GM18873 (cell line): ENCODE measurements around the gene RTN4R.
"Not testable (repeated sequence)": the region's sequence is repeated elsewhere in the genome, so short reads cannot be mapped to it uniquely, and the experiment has no call there.

Source experiments
- ATAC-seq: cut with Tn5 transposase; IDR thresholded peaks from one replicate; pipeline ENCODE4 v1.9.1; 2021; ENCODE audit warnings: mild to moderate bottlenecking, moderate library complexity, moderate number of reproducible peaks; ENCODE audit not compliant: unreplicated experiment, low FRiP score

Gene RTN4R

GRCh38 chr22:20289182-20290044, 21.3 kb upstream of the RTN4R start:
- not testable (repeated sequence) for ATAC-seq

DNA sequence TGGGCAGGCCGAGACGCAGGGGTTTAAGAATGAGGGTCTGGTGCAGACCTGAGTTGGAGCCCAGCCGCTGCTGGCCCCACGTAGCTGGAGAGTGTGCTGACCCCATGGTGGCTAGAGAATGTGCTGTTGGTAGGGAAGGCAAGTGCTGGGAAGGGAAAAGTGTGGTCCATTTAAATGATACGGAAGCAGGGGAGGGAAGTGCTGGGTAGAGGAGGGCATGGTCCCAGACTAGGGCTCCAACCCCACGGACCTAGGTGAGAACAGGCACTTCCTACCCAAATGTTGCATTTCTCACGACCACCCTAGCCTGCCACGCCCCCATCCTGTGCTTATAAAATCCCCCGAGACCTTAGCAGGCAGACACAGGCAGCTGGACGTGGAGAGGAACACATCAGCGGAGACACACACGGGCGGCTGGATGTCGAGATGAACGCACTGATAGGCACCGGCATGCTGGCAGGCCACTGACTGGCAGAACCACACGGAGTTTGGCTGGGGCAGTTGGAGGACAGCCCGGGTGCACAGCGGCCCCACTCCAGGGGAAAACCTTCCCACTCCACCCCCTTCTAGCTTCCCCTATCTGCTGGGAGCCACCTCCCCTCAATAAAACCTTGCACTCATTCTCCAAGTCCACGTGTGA, 18.8 kb upstream of the RTN4R start:
- ATAC-seq: not testable (repeated sequence)

GRCh38 chr22:20286312-20286660, 18.2 kb upstream of the RTN4R start:
- ATAC-seq: not testable (repeated sequence)

DNA sequence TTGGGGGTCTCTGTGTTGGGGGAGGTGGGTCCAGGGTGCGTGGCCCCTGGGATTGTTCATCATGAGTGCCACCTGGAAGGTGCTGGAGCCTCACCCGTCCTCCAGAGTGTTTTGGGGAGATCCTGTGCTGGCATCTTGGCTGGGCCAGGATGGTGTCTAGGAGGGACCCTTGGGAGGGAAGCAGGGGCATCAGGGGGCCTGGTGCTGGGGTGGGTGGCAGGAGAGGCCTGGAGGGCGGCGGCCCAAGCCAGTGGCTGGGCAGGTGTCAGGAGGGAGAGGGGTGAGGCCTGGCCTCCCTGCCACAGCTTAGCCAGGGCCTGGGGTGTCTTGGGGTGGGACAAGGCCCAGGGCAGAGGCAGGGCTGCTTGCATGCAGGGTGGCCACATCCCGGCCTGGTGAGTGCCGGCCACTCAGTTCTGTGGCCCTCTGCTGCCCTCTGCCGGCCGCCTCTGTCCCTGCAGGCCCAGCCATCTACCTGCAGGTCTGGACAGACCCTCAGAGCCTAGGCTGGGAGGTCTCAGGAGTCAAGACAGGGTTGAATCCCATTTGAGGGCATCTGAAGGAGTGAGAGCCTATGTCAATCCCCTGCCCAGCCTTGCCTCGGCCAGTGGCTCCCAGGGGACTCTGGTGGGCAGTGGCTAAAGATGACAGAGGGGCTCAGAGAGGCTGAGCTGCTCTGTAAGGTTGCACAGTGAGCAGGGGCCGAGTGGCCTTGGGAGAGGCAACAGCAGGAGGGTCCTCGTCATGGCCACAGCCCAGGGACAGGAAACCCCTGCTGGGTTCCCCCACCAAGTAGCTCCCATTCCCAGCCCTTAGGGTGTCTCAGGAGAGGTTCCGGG, 17.6 kb upstream of the RTN4R start:
- ATAC-seq: not testable (repeated sequence)

DNA sequence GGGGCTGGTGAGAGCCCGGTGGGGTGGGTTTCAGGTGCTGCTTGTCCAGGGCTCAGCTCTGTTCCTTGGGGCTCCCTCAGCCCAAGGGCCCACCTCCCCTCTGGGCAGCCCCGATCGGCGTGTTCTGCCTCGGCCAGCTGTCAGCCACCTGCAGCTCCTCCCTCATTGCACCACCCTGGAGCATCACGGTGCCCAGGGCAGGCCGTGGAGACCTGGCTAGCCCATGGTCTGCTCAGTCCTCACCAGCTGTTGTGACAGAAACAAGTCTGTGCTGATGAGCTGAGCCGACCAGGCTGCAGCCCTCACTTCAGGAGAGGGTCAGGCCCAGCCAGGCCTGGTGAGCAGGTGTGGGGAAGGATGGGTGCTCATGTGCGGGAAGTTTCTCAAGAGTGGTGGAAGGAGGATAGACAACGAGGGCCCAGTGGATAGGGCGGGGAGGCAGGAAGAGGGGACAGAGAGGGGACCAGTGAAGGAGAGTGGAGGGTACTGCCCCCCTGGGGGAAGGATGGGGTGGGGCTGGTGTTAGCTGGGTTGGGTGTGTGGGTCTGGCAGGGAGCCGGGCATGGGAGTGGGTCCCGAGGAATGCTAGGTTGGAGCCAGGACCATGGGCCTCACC, 16.5 kb upstream of the RTN4R start:
- no peak for ATAC-seq

GRCh38 chr22:20283674-20284066, 15.6 kb upstream of the RTN4R start:
- no peak for ATAC-seq

- no peak for ATAC-seq
Observed at GRCh38 chr22:20282901-20283673, 15.0 kb upstream of the RTN4R start.

DNA sequence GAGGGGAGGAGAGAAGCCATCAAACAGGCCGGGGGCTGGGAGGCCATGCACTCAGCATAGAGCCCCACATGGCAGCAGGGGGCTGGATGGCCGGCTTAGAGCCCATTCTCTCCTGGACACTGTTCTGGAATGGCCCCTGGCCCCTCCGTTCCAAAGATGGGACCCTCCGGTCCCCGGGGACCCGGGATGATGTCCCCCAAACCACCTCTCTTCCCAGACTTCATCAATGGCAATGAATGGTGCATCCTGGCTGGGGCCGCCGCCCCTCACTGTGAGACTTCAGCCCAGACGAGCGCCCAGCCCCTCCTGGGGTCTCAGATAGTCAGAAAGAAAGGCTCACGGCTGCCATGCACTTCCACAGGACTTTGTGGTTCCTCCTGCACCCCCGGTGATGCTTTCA, 13.8 kb upstream of the RTN4R start:
- ATAC-seq: no peak

DNA sequence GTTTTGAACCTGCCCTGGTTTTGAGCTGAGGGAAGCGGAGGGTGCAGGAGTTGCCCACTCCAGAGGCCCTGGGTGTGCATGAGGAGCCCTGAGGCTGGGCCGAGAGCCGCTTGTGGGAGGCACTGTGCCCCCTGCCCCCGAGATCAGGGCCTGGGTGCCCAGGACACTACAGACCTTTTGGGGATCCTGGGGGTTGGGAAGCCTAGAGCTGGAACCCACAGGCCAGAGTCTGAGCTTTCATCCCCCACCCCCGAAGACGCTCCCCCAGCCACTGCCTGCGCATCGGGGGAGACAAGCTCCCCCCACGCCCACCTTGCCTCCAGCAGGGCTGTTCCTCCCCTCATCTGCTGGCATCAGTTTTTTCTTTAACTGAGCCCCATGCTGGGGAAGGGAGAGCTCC, 13.4 kb upstream of the RTN4R start:
- ATAC-seq: not testable (repeated sequence)

DNA sequence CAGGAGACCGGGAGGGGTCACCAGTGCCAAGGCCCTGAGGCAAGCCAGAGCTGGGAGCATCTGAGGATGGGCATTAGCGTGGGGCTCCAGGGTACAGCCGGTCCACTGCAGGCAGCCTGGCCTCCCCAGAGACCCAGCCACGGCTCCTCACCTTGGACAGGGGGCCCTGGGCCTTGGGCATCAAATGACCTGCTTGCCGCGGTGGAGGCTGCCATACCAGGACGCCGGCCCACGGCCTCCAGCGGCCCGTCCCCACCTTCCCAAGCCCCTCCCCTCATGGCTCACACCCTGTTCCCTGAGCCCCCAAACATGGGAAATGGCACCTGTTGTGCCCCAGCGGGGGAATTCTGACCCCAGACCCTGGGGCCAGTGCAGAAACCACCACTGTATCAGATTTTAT, 12.7 kb upstream of the RTN4R start:
- no peak for ATAC-seq

- not testable (repeated sequence) for ATAC-seq
Observed at GRCh38 chr22:20280163-20280562, 12.0 kb upstream of the RTN4R start.

GRCh38 chr22:20279662-20280134, 11.6 kb upstream of the RTN4R start:
- ATAC-seq: no peak

- not testable (repeated sequence) for ATAC-seq
Observed at GRCh38 chr22:20278726-20279490, 10.8 kb upstream of the RTN4R start.

- not testable (repeated sequence) for ATAC-seq
Observed at GRCh38 chr22:20277936-20278635, 10.0 kb upstream of the RTN4R start.

DNA sequence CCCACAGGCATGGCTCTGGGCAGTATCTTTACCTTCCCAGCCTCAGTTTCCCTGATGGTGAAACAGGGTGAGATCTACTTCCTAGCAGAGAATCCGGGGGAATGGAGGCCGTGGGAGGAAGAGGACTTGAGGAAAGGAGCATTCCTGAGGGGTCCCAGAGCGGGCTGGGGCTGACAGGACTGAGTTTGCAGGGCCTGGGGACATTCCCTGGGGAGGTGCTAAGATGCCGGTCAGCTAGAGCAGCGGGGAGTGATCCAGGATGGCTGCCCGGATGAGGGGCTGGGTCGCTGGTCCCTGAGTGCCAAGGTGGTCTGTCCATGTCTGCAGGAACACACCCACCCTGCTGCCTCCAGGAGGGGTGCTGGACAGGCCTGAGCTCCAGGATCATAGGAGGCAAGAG, 8.3 kb upstream of the RTN4R start:
- ATAC-seq: no peak

- ATAC-seq: no peak
Observed at GRCh38 chr22:20275836-20276235, 7.7 kb upstream of the RTN4R start.

- ATAC-seq: not testable (repeated sequence)
Observed at GRCh38 chr22:20275325-20275724, 7.2 kb upstream of the RTN4R start.

DNA sequence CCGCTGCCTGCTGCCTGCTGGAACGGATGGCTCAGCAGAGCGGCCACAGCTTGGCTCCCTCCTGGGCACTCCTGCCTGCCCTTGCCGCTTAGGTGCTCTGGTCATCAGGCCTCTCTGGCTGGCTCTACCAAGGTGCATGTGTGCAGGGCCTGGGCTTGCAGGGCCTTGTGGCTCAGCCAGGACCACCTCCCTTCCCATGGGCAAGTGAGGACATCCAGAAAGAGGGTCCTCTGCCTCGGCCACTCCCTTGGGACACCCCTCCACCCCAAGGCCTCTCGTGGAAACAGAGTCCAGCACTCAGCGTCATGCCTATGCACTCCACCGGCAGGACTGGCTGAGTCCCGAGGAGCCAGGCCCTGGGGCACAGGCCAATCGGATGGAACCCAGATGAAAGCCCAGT, 6.3 kb upstream of the RTN4R start:
- not testable (repeated sequence) for ATAC-seq
